Activated CD4-positive, alpha-beta T cell treated with anti-CD3 and anti-CD28 coated beads, Interleukin-2, Interleukin-4, amounts not matched to agents 100 ng/mL and 50 ng/mL, durations not matched to agents 16 hours and 8 hours (primary cell): ENCODE measurements around the gene VAV3.
"Not testable (repeated sequence)": the region's sequence is repeated elsewhere in the genome, so short reads cannot be mapped to it uniquely, and the experiment has no call there.

Source experiments
- DNase-seq: peaks from one replicate; pipeline ENCODE4 v3.0.0-alpha.2; 2020; ENCODE audit warnings: low spot score

The VAV3 gene

GRCh38 chr1:107883562-107883961, 81.4 kb downstream of the VAV3 start:
- no peak for DNase-seq

- DNase-seq: no peak
These were observed 85.1 kb downstream of the VAV3 start for GRCh38 chr1:107879927-107880326.

- no peak for DNase-seq
These were observed 85.6 kb downstream of the VAV3 start for GRCh38 chr1:107879346-107879745.

- DNase-seq: no peak
These were observed 87.2 kb downstream of the VAV3 start for GRCh38 chr1:107877745-107878144.

GRCh38 chr1:107877092-107877491, 87.9 kb downstream of the VAV3 start:
- DNase-seq: no peak

- DNase-seq: no peak
These were observed 89.3 kb downstream of the VAV3 start for GRCh38 chr1:107875689-107876088.

- no peak for DNase-seq
These were observed 90.8 kb downstream of the VAV3 start for GRCh38 chr1:107874221-107874620.

- DNase-seq: no peak
These were observed 93.1 kb downstream of the VAV3 start for GRCh38 chr1:107871687-107872395.

GRCh38 chr1:107871259-107871658, 93.7 kb downstream of the VAV3 start:
- DNase-seq: peak; percentile 32

- DNase-seq: no peak
These were observed 94.3 kb downstream of the VAV3 start for GRCh38 chr1:107870696-107871095.

GRCh38 chr1:107867897-107868296, 97.1 kb downstream of the VAV3 start:
- DNase-seq: no peak

GRCh38 chr1:107867422-107867821, 97.6 kb downstream of the VAV3 start:
- DNase-seq: no peak

- no peak for DNase-seq
These were observed 98.1 kb downstream of the VAV3 start for GRCh38 chr1:107866870-107867269.

GRCh38 chr1:107865627-107866026, 99.4 kb downstream of the VAV3 start:
- DNase-seq: no peak

- no peak for DNase-seq
These were observed 101.6 kb downstream of the VAV3 start for GRCh38 chr1:107863342-107863741.

GRCh38 chr1:107862064-107862463, 102.9 kb downstream of the VAV3 start:
- no peak for DNase-seq

GRCh38 chr1:107858323-107858722, 106.7 kb downstream of the VAV3 start:
- DNase-seq: no peak

GRCh38 chr1:107851418-107851817, 113.6 kb downstream of the VAV3 start:
- DNase-seq: no peak

GRCh38 chr1:107844541-107845194, 120.3 kb downstream of the VAV3 start:
- DNase-seq: not testable (repeated sequence)

GRCh38 chr1:107843989-107844388, 121.0 kb downstream of the VAV3 start:
- no peak for DNase-seq

- DNase-seq: no peak
These were observed 122.7 kb downstream of the VAV3 start for GRCh38 chr1:107842241-107842640.

GRCh38 chr1:107840725-107841124, 124.3 kb downstream of the VAV3 start:
- no peak for DNase-seq

- DNase-seq: no peak
These were observed 126.9 kb downstream of the VAV3 start for GRCh38 chr1:107838056-107838455.

- no peak for DNase-seq
These were observed 129.8 kb downstream of the VAV3 start for GRCh38 chr1:107835151-107835670.
